Upper lobe of right lung (tissue), 1 donor: ENCODE results near the gene MPL. TPM values are rescaled to one million over a fixed set of nuclear protein-coding genes. Genes with fewer than 3 reads are reported as not detected.
A peak's percentile ranks its signal among the peaks of the same experiment; 100 is the strongest.

Experiments used
- ATAC-seq: fragments of 200-7000 bp; cut with Tn5 transposase; one replicate; pipeline ENCODE4 v1.9.1; 2020; ENCODE audit warnings: mild to moderate bottlenecking, moderate library complexity
- DNase-seq: peaks from one replicate; pipeline ENCODE4 v3.0.0-alpha.2; 2020
- H3K27ac ChIP-seq: fragments of 200-600 bp; one replicate; pipeline ENCODE4 v1.8.0; 2022
- H3K27me3 ChIP-seq: fragments of 200-600 bp; one replicate; pipeline ENCODE4 v1.8.0; 2022; ENCODE audit warnings: mild to moderate bottlenecking
- H3K36me3 ChIP-seq: fragments of 200-600 bp; one replicate; pipeline ENCODE4 v1.8.0; 2022
- H3K4me1 ChIP-seq: fragments of 200-600 bp; one replicate; pipeline ENCODE4 v1.8.0; 2022
- H3K4me3 ChIP-seq: fragments of 200-600 bp; one replicate; pipeline ENCODE4 v1.8.0; 2022; ENCODE audit warnings: mild to moderate bottlenecking
- H3K9me3 ChIP-seq: fragments of 200-600 bp; one replicate; pipeline ENCODE4 v1.8.0; 2022
- intact Hi-C: fragments of 100-400 bp; cut with DNase I; formaldehyde crosslinking; loops from one replicate; pipeline ENCODE4 v1.11.0; 2022
- total RNA-seq: library from RNA; stranded (reverse); fragmentation: NEBNext Ultra II Directional; extraction: Animal tissue kit (Norgen Biotek cat#: 25700); gene quantifications from one replicate; pipeline ENCODE4 v1.2.1, GENCODE V29; 2021
- TF ChIP-seq, protein P1 (sequence below): fragments of 200-600 bp; IDR thresholded peaks from one replicate; pipeline ENCODE4 v1.8.0; 2022; ENCODE audit warnings: antibody characterized with exemption
- donor health status: DM: no; HTN: yes; CAD: no; lungs with severe emphysema.

Gene MPL
- total RNA-seq, 1 donor from 2014 or later = 0.61 TPM

DNA sequence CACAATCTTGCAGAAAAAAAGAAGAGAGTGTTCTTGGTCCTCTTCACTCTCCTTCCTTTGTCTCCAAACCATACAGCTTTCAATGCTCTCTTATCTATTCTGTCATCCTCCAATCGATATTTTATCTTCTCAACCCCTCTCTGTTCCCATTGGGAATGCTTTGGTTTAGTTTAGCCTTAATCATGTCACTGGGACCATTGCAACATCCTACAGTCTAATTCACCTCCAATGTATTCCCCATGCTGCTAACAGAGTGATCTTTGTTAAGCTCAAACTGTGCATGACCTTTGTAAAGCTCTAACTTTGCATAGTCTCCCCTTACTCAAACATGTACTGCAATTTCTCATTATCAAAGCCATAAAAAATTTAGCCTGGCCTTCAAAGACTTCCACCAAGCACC lies 2.9 kb downstream of the MPL start:
- no peak overlapping the region for H3K27ac ChIP-seq
- no peaks in the 10 kb centered on the region for H3K36me3 ChIP-seq
- no peaks in the 10 kb centered on the region for H3K27me3 ChIP-seq
- ATAC-seq = no peak
- TF ChIP-seq, protein P1, sequence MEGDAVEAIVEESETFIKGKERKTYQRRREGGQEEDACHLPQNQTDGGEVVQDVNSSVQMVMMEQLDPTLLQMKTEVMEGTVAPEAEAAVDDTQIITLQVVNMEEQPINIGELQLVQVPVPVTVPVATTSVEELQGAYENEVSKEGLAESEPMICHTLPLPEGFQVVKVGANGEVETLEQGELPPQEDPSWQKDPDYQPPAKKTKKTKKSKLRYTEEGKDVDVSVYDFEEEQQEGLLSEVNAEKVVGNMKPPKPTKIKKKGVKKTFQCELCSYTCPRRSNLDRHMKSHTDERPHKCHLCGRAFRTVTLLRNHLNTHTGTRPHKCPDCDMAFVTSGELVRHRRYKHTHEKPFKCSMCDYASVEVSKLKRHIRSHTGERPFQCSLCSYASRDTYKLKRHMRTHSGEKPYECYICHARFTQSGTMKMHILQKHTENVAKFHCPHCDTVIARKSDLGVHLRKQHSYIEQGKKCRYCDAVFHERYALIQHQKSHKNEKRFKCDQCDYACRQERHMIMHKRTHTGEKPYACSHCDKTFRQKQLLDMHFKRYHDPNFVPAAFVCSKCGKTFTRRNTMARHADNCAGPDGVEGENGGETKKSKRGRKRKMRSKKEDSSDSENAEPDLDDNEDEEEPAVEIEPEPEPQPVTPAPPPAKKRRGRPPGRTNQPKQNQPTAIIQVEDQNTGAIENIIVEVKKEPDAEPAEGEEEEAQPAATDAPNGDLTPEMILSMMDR = no peak
- intact Hi-C loops = no loop called here
- H3K9me3 ChIP-seq = no peaks in the 10 kb centered on the region
- no peak overlapping the region for H3K4me3 ChIP-seq
- no peaks in the 10 kb centered on the region for H3K4me1 ChIP-seq
- no peak for DNase-seq

DNA sequence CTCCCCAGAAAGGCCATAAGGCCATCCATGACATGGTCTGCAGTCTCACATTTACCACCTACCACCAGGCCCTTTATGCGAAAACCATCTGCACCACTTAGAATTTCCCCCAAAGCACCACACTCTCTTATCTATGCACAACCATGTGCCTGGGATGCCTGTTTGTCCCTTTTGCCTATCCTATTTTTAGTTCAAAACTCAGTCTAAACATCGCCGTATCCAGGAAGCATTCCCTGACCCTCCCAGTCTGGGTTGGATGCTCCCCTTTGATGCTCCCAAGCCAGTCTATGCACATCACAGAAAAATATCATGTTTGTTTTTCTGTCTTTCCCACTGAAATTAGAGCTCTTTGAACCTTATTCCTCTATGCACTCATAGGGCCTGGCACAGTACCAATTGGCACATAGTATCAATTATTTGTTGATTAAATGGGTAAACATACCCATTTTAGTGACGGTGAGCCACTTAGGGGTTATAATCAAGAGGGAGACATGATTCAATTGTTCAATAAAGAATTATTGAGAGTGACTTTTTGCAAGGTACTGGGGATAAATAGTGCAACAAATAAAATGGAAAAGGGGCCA lies 6.7 kb downstream of the MPL start:
- Histone ChIP-seq H3K36me3 (no peaks in the 10 kb centered on the region), H3K27me3 (no peaks in the 10 kb centered on the region), H3K27ac (peak overlapping the region; percentile 30), H3K9me3 (no peaks in the 10 kb centered on the region), H3K4me1 (no peaks in the 10 kb centered on the region), H3K4me3 (no peak overlapping the region)
- ATAC-seq (no peak), DNase-seq (peak; percentile 8)
- TF ChIP-seq, protein P1 = no peak
- intact Hi-C loops = no loop called here

DNA sequence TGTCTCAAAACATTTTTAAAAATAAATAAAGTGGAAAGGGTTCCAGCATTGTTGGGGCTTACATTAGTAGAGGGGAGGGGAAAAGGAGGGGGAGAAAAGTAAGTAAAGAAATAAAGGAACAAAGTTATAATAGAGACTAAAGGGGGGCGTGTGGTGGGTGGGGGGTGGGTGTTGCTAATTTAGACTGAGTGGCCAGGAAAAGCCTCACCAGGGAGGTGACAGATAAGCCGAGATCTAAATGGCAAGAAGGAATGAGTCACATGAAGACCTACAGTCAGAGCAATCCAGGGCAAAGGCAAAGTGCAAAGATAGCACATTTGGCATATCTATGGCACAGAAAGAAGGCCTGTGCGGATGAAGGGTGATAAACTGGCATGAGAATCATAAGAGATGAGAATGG lies 7.5 kb downstream of the MPL start:
- no peak for DNase-seq
- no peaks in the 10 kb centered on the region for H3K27me3 ChIP-seq
- intact Hi-C loops = no loop called here
- no peak overlapping the region for H3K27ac ChIP-seq
- TF ChIP-seq, protein P1 = no peak
- H3K4me3 ChIP-seq = no peak overlapping the region
- H3K9me3 ChIP-seq = no peaks in the 10 kb centered on the region
- no peaks in the 10 kb centered on the region for H3K36me3 ChIP-seq
- H3K4me1 ChIP-seq = no peaks in the 10 kb centered on the region
- no peak for ATAC-seq

DNA sequence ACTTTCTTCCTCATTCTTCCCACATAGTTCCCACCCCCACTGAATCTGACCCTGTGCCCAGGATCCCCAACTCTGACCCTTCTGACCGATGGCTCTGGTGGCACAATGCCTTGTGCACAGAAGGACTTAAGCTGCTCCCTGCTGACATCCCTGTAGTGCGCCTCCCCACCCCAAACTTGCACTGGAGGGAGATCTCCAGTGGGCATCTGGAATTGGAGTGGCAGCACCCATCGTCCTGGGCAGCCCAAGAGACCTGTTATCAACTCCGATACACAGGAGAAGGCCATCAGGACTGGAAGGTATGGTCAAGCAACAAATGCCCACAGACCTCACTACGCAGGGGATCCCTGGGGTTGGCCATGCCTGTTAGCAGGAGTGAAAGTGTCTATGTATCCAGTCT lies 9.0 kb downstream of the MPL start:
- H3K36me3 ChIP-seq = no peaks in the 10 kb centered on the region
- H3K4me3 ChIP-seq = no peak overlapping the region
- H3K27me3 ChIP-seq = no peaks in the 10 kb centered on the region
- no peak overlapping the region for H3K27ac ChIP-seq
- intact Hi-C loops = no loop called here
- ATAC-seq = no peak
- no peaks in the 10 kb centered on the region for H3K9me3 ChIP-seq
- H3K4me1 ChIP-seq = no peaks in the 10 kb centered on the region
- peak; percentile 53 for DNase-seq
- TF ChIP-seq, protein P1 = no peak

DNA sequence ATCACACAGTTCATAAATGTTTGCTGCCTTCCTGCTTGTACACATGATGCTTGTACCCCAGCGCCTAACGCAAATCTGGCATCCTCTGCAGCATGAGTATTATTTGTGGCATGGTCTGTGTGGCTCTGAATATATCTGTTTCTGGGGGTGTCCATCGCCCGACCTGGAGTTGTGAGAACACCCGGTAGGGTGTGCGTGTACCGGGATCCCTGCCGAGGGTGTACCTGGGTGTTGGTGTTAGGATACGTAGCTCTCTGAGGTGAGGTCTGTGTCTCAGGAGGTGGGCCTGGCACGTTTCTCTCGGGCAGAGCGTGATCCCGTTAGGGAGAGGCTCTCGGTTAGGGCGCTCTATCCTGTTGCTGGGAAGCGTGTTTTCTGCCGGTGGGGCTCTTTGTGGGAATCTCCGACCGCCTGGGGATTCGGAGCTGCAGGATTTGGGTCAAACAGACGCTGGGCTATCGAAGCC lies 10.8 kb downstream of the MPL start:
- peak overlapping the region; percentile 89 for H3K27ac ChIP-seq
- intact Hi-C loops = no loop called here
- no peaks in the 10 kb centered on the region for H3K9me3 ChIP-seq
- peak; percentile 42 for ATAC-seq
- TF ChIP-seq, protein P1 = no peak
- no peaks in the 10 kb centered on the region for H3K4me1 ChIP-seq
- no peaks in the 10 kb centered on the region for H3K36me3 ChIP-seq
- DNase-seq = no peak
- peak overlapping the region; percentile 57 for H3K4me3 ChIP-seq
- H3K27me3 ChIP-seq = no peaks in the 10 kb centered on the region
